Ramos (cell line): ENCODE measurements around the gene INSC.

Source experiments
- in situ Hi-C: fragments of 300-500 bp; cut with MboI; formaldehyde crosslinking; loops from one replicate; pipeline ENCODE4 v1.14.3; 2022; ENCODE audit warnings: low sequenced_read_pairs; ENCODE audit not compliant: unreplicated experiment

The INSC gene

DNA sequence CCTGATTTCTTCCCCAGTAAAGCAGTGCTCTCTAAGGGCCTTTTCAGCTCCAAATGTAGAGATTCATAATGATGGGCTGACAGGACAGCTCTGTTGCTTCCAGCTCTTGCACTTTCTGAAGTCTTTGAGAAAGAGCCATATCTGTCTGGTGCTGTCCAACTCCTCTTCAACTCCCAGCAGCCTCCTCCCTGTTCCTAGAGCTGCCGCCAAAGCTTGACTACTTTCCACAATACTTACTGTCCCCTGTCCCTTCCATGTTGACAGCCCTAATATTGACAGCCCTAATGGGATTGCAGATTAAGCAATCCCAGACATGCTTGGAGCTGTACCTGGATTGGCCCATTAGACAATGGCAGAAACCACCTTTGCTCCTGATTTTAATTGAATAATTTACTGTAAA is 29.6 kb downstream of the INSC start:
- in situ Hi-C loops, result no loop called here

GRCh38 chr11:15145151-15145550 is 30.4 kb downstream of the INSC start:
- in situ Hi-C loops, result no loop called here

- in situ Hi-C loops, result no loop called here
Observed at GRCh38 chr11:15145615-15146014, 30.9 kb downstream of the INSC start.

DNA sequence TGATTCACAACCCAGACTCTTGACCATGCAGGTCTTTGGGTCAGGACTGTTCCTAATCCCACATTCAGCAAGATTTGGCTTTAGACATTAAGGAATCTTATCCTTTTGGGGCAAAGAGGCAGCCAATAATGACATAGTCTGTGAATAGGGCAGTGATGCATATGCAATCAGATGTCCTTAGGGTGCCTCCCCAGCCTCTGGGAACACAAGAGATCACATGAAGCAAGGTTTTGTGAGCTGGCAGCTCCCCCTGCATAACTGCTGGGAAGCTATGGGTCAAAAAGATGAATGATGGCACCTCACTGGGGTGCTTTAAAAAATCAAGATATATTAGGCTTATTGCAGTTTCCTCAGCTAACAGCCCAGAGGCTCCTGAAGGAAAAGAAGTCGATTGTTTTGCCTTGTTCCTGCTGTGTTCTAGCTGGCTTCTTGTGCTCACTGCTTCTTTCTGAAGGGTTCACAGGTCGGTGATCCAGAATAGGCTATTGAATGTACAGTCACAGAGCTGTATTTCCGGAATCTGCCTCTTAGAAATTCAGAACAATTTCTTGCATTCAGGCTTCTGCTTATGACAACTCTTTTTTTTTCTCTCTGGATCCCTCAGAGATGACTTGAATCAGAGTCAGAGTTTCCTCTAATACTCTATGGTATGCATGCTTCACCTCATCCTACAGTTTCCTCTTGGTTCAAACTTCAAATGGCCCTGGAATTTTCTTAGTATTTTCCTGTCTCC is 31.7 kb downstream of the INSC start:
- in situ Hi-C loops, result no loop called here

- in situ Hi-C loops, result no loop called here
Observed at GRCh38 chr11:15148169-15148568, 33.4 kb downstream of the INSC start.

DNA sequence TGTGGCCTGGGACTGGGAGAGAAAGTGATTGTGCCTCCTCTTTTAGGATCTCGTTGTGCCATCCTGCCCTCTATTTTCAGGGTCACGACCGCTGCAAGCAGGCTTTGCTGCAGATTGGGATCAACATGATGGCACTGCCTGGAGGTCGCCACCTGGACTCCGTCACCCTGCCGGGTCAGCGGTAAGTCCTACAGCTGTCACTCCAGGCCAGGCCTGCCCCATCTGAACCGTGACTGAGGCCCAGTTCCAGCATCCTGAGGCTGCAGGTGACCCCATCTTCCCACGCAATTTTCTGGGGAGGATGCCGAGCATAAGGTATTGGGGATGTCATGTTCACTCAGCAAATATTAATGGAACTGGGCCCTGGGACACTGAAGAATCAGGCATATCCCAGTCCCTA is 34.3 kb downstream of the INSC start:
- in situ Hi-C loops, result no loop called here

- in situ Hi-C loops, result no loop called here
Observed at GRCh38 chr11:15150507-15150906, 35.8 kb downstream of the INSC start.

DNA sequence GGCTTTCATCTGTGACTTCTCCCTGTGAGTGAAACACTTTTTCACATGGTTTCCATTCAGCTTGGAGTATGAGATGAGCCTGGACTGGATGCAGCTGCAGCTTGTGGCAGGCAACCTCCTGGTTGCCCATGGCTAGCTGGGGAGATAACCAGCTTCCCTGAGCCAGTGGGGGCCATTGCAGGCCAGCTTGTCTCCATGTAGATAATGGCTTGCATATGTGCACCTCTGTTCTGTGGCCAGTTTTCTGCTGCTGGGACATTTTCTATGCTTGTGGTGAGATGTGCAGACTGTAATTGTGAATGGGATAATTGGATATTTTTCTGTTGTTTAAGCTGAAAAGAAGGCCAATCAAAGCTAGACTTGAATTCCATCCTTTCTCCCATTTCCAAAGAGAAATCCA is 38.5 kb downstream of the INSC start:
- in situ Hi-C loops, result no loop called here

DNA sequence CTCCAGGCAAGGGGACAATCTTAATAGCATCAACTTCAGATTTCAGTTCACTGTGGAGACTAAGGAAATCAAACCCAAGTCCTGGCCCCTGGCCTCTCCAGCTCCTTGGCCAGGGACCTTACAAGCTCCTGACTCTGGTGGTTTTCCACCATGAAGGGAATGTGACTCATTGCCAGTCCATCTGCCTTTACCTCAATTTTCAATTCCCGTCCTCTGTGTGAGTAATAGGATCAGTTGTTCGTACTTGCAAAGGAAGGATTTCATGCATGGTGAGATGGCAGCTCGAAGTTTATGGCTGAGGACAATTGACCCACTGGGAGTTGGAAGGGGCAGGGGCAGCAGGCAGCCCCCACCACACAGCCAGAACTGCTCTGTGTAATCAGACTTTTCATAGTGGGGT is 42.5 kb downstream of the INSC start:
- in situ Hi-C loops, result no loop called here

GRCh38 chr11:15157606-15158137 is 42.9 kb downstream of the INSC start:
- in situ Hi-C loops, result no loop called here

DNA sequence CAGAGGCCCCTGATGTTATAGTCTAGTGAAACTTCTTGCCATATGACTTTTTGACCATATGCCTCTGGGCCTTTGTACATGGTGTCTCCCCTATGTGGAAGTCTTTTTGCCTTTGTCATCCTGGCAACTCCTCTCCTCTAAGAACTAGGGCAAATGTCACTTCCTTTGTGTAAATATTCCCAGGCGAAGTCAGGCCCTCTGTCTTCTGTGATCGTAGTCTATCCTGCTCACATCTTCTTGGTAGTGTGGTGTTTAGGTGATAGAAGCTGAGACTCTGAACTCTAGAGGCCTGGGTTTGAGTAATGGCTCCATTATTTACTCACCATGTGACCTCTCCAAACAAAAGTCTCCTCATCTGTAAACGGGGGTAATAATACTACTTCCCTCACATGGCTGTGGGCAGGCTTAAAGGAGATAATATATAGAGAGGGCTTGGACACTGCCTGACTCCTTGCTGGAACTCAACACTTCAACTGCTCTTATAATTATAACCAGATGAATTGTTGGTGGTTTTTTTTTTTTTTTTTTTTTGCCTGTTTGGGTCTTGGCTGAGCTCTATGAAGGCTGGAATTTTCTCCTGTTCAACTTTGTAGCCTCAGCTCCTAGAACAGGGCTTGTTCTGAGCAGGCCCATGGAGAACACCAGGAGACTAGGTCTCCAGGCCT is 43.8 kb downstream of the INSC start:
- in situ Hi-C loops, result no loop called here

GRCh38 chr11:15159085-15159484 is 44.4 kb downstream of the INSC start:
- in situ Hi-C loops, result no loop called here

DNA sequence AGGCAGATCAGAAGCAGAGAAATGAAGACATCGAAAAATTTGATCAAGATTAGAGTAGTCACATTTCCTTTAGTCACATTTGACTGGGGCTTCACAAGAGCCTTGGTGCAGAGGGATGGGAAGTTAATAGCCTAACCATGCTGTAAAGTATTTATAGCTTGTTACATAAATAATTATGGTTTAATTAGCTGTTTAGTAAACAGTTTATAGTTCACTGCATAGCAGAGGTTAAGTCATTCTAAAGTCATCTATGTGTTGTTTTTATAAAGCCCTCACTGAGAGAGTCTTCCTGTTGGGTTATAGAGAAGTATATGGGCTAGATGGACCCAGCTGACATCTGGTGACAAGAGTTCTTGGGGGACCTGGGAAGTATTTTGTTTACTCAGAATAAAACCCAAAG is 47.1 kb downstream of the INSC start:
- in situ Hi-C loops, result no loop called here

DNA sequence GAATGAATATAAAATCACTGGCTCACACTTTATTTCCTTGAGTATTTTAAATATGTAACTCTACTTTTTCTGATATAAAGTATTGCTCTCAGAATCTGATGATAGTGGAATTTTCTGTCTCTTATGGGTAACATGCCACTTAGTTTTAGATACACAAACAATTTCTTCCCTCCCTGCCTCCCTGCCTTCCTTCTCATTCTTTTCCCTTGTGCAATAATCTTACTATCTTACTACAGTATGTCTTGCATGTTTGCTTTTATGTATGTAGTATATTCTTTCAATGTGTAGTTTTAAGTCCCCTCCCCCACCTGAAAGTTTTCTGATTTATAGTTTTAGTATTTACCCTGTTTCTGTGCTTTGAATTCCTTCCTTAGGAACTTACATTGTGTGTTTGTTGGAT is 48.4 kb downstream of the INSC start:
- in situ Hi-C loops, result no loop called here

DNA sequence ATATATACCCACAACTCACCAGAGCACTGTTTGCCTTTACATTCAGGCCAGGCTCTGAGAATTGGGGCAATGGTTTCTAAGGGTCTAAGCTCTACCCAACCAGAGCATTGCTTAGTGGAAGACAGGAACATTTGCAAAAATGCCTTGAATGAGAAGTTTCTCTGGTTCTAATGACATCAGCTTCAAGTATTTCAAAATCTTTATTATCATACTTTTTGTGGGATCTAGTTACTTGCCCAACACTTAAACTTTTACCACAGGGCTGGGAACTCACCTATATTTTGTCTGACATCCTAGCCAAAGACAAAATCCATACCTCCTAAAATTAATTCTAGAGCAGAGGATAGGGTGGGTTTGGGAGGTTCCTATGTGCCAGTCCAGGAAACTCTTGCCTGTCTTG is 51.5 kb downstream of the INSC start:
- in situ Hi-C loops, result no loop called here

DNA sequence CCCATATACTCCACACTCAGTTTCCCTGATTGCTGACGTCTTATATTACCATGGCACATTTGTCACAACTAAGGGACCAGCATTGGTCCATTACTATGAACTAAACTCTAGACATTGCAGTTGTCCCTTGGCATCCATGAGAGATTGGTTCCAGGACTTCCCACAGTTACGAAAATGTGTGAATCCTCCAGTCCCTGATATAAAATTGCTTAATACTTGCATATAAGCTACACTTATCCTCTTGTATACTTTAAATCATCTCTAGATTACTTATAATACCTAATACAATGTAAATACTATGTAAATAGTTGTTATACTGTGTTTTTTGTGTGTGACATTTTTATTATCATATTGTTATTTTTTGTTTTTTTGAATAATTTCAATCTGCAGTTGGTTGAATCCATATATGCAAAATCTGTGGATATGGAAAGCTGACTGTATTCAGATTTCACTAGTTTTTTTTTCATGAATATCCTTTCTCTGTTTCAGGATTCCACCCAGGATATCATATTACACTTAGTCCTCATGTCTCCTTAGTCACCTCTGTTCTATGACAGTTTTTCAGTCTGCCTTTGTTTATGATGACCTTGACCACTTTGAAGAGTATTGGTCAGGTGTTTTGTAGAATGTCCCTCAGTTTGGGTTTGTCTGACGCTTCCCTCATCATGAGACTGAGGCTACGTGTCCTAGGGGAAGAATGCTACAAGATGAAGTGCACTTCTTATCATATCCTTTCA is 55.3 kb downstream of the INSC start:
- in situ Hi-C loops, result no loop called here

DNA sequence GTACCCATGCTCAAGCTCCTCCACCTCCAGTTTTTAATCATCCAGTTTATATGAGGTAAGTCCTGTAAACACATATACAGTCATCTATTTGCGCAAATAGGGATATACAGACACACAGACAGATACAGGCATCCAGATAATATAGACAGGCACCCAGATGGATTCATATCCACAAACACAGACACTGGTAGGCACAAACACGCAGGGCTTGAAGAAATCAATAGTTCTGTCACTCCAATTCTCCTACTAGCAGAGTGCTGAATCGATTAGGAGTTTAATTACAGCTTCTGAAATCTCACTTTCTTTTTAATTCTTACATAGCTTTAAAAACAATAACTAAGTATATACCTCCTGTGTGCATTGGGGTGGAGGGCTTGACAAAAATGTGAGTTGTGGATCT is 56.0 kb downstream of the INSC start:
- in situ Hi-C loops, result no loop called here

DNA sequence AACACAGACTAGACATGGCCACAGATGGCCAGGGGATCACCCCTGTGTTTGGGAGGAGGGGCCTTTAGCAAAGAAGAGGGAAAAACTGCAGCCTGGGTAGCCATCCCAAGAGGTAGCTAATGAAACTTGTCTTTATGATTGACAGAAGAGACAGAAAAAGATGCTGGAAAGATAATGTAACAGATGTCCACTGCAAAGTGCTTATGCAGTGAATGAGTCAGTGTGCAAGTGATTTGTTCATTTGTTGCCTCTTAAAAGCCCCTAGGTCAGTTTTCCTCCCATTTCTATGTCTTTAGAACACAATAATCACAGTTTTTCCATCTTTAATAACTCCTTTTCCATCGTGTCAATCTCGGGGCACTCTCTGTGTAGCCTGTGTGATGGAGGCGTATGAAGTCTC is 57.2 kb downstream of the INSC start:
- in situ Hi-C loops, result no loop called here

DNA sequence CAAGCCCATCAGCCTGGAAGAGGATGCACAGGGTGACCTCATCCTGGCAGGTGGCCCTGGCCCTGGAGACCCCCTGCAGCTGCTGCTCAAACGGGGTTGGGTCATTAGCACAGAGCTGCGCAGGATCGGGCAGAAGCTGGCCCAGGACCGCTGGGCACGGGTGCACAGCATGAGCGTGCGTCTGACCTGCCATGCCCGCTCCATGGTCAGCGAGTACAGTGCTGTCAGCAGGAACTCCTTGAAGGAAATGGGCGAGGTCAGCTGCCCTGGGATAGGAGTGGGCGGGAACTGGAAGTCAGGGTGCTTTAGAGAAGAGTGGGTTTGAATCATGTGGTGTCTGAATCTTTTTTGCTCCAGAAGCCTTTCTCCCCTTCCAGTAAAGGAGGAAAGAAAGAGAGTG is 61.1 kb downstream of the INSC start:
- in situ Hi-C loops, result no loop called here

GRCh38 chr11:15176646-15177163 is 62.0 kb downstream of the INSC start:
- in situ Hi-C loops, result no loop called here

DNA sequence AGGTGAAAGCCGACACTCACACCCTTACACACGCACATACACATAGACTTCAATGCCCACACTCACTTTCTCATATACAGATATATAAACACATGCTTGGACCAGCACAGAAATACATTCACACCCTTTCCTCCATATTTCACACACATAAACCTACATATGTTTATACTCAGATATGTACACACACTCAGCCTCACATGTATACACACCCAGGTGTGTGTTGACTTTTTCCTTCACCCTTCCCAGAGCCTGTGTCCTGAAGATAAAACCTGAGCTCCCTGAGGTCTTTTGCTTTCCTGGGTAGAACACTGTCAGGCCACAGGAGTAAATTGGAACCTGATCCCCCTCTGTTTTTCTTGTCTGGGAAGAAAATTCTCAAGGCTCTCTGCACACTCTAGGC is 62.8 kb downstream of the INSC start:
- in situ Hi-C loops, result no loop called here
